Fibroblast of villous mesenchyme (primary cell): ENCODE results near the gene PXDC1. TPM values are rescaled to one million over a fixed set of nuclear protein-coding genes. Genes with fewer than 3 reads are reported as not detected.

ENCODE experiments used
- DNase-seq: peaks from one replicate; pipeline ENCODE4 v3.0.0-alpha.2; 2010; ENCODE audit warnings: low read depth
- H3K4me3 ChIP-seq: 2 replicates; pipeline ENCODE4 v1.5.1; 2011; ENCODE audit warnings: low read depth, mild to moderate bottlenecking, low read length
- total RNA-seq: library from RNA; depleted of rRNA; stranded (reverse); fragments of >200 nt; gene quantifications from 2 replicates; pipeline ENCODE4 v1.2.3, GENCODE V29; 2012
- TF ChIP-seq, protein P1 (sequence below): IDR thresholded peaks from 2 replicates; pipeline ENCODE4 v1.5.1; 2012; ENCODE audit warnings: low read depth, mild to moderate bottlenecking, low read length; ENCODE audit not compliant: insufficient read depth

Gene PXDC1
- total RNA-seq, 1 donor = 92.4 TPM

- DNase-seq = peak; percentile 31
- TF ChIP-seq, protein P1, sequence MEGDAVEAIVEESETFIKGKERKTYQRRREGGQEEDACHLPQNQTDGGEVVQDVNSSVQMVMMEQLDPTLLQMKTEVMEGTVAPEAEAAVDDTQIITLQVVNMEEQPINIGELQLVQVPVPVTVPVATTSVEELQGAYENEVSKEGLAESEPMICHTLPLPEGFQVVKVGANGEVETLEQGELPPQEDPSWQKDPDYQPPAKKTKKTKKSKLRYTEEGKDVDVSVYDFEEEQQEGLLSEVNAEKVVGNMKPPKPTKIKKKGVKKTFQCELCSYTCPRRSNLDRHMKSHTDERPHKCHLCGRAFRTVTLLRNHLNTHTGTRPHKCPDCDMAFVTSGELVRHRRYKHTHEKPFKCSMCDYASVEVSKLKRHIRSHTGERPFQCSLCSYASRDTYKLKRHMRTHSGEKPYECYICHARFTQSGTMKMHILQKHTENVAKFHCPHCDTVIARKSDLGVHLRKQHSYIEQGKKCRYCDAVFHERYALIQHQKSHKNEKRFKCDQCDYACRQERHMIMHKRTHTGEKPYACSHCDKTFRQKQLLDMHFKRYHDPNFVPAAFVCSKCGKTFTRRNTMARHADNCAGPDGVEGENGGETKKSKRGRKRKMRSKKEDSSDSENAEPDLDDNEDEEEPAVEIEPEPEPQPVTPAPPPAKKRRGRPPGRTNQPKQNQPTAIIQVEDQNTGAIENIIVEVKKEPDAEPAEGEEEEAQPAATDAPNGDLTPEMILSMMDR = no peak
Observed at GRCh38 chr6:3739311-3739897, 12.1 kb downstream of the PXDC1 start.

GRCh38 chr6:3738381-3739131 lies 13.0 kb downstream of the PXDC1 start:
- H3K4me3 ChIP-seq = no peak overlapping the region
- TF ChIP-seq, protein P1 = no peak
- no peak for DNase-seq

More at GRCh38 chr6:3739311-3739897, 12.1 kb downstream of the PXDC1 start:
- H3K4me3 ChIP-seq = no peak overlapping the region

- H3K4me3 ChIP-seq = no peak overlapping the region
- TF ChIP-seq, protein P1 = no peak
- DNase-seq = no peak
Observed at GRCh38 chr6:3737831-3738210, 13.7 kb downstream of the PXDC1 start.

- no peak overlapping the region for H3K4me3 ChIP-seq
- TF ChIP-seq, protein P1 = no peak
- no peak for DNase-seq
Observed at GRCh38 chr6:3737149-3737830, 14.2 kb downstream of the PXDC1 start.

DNA sequence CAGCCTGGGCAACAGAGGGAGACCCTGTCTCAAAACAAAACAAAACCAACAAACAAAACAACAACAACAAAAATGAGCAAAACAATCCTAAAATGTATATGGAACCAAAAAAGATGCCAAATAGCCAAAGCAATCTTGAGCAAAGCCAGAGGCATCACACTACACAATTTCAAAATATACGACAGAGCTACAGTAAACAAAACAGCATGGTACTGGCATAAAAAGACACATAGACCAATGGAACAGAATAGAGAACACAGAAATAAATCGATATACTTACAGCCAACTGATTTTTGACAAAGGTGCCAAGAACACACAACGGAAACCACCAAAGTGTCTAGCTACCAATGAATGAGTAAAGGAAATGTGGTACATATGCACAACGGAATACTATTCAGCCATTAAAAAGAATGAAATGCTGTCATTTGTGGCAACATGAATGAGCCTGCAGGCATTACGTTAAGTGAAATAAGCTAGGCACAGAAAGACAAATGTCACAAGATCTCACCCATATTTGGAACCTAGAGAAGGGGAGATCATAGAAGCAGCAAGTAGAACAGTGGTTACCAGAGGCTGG lies 16.4 kb downstream of the PXDC1 start:
- DNase-seq = no peak
- TF ChIP-seq, protein P1 = no peak
- H3K4me3 ChIP-seq = no peak overlapping the region

DNA sequence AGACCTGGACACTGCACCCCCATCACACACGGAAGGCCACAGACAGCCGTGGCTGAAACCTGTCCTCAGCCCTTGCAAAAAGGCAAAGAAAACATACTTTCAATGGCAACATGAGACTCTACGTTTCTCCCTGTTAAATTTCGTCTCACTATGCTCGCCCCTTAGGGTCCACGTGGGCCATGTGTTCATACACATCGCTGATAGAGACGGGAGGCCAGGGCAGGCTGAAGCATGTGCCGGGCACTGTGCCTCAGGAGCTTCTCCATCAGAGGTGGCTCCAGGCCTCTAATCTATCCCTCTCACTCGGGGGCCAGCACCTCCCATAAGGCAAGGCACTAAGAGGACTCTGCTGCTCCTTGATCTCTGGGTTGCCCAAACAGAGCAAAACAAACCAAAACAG lies 17.5 kb downstream of the PXDC1 start:
- H3K4me3 ChIP-seq = no peak overlapping the region
- DNase-seq = no peak
- TF ChIP-seq, protein P1 = no peak
